NCI-H446 (cell line): ENCODE data around the gene NOTCH4.

Experiments
- DNase-seq, 2 experiments: peaks; one replicate each; lab custom pipeline; 2025; lab: John Stamatoyannopoulos, UW

NOTCH4 gene

DNA sequence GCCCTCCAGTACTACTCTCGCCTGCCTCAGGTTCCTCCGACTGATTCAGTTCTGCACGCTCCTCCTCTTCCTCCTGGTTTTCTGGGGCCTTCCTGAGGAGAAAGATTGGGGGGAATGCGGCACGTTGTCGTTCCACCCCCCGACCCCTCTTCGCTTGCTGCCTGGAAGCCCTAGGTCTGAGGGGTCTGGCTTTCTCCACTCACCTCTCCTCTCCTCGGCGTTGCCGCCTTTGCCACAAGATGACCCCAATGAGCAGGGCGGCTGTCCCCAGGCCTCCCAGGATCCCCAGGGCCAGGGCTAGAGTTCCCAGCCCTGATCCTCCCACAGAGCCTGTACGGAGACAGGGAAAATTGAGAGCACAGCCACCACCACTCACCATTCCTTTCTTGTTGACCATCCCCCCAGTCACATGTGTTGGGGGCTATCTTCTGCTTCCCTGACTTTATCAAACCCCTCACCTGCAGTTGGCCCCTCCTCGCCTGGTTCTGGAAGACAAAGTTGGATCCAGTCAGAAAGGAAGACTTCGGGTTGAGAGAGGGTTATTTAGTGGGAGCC, 42.6 kb downstream of the NOTCH4 start:
- no peak for DNase-seq

DNA sequence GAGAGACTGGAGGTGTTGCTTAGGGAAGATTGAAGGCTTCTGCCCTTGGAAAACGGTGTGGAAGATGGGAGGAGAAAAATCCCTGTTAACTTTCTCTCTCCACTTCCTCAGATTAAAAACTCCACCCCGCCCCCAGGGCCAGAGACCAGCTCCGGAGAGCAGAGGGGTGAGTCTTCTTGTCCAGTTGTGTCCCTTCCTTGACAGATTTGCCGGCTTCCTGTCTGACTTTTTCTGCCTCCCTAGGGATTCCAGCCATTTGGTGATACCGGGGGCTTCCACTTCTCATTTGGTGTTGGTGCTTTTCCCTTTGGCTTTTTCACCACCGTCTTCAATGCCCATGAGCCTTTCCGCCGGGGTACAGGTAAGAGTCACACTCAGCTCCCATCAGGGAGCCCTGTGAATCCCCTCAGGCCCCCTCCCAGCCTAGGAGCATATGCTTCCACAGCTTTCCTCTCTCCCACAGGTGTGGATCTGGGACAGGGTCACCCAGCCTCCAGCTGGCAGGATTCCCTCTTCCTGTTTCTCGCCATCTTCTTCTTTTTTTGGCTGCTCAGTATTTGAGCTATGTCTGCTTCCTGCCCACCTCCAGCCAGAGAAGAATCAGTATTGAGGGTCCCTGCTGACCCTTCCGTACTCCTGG, 44.0 kb downstream of the NOTCH4 start:
- DNase-seq, result no peak

DNA sequence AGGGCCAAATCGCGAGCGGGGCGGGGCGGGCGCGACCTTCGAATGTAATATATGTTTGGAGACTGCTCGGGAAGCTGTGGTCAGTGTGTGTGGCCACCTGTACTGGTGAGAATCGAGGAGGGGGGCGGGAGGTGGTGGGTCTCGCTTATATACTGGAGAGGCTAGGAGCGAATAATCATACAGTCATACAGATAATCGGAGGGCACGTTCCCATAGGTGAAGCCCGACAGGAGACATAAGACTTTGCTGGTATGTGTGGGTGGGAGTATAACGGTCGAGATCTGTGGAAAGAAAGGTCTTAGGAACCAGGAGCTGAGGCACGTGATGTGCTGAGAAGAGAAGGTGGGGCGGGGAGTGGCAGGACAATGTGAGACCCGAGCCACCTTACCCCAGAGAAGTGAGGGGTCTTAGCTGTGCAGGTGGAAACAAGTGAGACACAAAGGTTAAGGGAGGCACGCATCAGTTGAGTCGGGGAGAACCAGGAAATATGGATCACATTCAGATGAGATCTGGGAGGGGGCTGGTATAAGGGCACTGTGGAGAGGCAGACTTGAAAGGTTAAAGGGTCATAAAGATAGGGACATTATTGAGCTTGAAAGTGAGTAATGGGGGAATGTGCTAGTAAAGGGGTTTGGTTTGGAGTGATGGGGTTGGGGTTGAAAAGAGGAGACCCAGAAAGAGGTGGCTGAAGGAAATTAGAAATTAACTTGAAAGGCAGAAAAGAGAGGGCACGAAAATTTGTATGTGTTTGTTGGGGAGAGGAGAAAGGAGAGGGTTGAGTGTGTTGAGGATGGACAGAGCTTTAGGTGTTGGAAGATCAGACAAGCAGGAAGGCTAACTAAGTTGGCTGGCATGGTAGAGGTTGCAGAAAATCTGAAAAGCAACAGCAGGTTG, 45.1 kb downstream of the NOTCH4 start:
- DNase-seq, result no peak

GRCh38 chr6:32177788-32178546, 45.9 kb downstream of the NOTCH4 start, which contains the start of gene RNF5:
Gene RNF5 (plus strand): TSS chr6:32178405. CDS start chr6:32178512, 107 bp downstream.
- peak; percentile 100 for DNase-seq

DNA sequence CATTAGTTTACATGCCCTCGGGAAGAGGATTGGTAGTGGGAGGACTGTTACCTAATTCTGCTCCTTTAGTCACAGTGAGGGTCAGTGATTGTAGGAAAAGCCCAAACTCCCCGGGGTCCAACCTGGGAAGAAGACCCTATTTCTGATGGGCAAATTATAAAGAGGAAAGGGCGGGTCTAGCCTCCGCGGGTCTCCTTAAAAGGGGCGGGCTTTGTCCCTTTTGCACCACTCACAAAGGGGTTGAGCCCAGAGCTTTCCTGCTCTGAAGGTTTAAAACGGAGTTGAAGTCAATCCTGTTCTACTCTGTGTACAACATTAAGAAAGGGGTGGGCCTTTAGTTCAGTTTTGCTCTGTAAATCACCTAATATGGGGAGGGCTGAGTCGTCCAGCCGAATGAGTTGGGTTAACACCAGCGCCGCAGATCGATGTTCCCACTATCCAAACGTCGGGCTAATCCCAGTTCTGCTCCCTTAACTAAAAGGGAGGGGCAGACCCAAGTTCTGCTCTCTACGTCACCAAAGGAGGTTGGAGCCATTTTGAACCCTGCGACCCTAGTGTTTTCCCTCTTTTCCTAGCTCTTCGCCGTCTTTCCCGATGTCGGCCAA, 46.6 kb downstream of the NOTCH4 start:
- DNase-seq, result peak; percentile 80 to 81

GRCh38 chr6:32176476-32177182, 47.2 kb downstream of the NOTCH4 start:
- DNase-seq, result peak in 1 of 2 experiments; percentile 34

DNA sequence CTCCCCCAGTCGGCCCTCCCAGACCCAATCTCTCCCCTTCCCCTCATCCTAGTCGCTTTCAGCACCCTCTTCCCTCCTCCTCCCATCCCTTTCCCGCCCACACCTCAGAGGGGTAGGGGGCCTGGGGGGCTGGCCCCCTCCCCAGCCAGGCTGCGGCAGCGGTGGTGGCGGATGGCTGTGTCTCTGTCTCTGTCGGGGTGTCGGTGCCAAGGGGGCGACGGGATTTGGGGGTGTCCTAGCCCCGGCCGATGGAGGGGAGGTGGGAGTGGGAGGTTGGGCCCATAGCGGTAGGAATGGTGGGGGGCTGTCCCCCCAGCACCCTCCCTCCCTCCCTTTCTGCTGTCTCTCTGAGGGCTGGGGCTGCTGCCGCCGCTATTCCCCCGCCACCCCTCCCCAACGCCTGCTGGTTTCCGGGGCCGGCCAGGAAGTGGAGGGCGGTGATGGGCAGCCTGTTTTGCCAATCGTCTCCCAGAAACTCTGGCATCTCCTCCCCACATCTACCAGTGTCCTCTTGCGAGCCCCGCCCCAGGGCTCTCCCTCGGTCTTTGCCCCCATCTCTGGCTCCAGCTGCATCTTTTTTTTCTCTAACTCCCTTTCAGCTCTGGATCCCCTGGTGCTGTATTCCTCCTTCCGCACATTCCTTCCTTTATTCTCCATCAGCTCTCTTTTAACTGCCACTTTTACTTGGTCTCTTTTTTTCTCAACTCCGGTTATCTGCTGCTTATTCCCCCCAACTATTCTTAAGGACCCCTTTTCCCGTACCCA, 48.0 kb downstream of the NOTCH4 start, which contains the start of gene AGPAT1:
AGPAT1 (minus strand) TSS at position 374 of the 765 bp plus-strand sequence. CDS start 4,588 bp downstream, outside the sequence.
- DNase-seq, result peak; percentile 92 to 95

GRCh38 chr6:32175322-32175710, 48.6 kb downstream of the NOTCH4 start:
- no peak for DNase-seq

DNA sequence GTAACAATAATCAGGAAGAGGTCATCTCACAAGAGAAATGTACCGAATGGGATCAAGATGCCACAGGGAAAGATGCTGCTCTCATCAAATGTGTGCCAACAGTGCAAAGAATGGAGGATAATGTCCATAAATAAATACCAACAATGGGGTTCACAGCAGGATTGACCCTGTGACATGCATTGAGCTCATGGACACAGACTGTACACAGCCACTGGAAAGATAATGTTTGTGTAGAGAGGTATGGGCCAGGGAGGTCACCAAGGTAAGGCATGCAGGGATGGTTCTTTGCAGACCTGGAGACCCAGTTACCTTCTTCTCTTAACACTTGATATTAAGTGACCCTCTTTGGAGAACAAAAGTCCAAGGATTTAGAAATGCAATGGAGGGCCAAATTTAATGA, 49.5 kb downstream of the NOTCH4 start:
- DNase-seq, result no peak

- no peak for DNase-seq
Observed at GRCh38 chr6:32173051-32173727, 50.7 kb downstream of the NOTCH4 start.

DNA sequence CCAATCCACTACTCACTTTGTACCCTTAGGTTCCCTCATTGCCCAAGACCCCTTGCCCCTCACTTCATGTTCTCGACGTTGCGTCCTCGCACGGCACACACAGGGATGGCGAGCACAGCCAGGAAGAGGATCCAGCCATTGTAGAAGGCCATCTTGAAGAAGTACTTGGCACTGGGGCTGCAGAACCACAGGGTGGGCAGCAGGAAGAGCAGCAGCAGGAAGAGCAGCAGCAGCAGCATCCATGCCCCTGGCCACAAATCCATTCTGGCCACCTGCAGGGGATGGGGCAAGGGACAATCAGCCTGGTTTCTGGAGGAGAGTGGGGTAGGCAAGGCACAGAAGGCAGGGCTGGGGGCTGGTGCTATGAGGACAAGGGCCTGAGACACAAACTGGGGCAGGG, 52.6 kb downstream of the NOTCH4 start:
- no peak for DNase-seq

- DNase-seq, result no peak
Observed at GRCh38 chr6:32170294-32170693, 53.6 kb downstream of the NOTCH4 start.

DNA sequence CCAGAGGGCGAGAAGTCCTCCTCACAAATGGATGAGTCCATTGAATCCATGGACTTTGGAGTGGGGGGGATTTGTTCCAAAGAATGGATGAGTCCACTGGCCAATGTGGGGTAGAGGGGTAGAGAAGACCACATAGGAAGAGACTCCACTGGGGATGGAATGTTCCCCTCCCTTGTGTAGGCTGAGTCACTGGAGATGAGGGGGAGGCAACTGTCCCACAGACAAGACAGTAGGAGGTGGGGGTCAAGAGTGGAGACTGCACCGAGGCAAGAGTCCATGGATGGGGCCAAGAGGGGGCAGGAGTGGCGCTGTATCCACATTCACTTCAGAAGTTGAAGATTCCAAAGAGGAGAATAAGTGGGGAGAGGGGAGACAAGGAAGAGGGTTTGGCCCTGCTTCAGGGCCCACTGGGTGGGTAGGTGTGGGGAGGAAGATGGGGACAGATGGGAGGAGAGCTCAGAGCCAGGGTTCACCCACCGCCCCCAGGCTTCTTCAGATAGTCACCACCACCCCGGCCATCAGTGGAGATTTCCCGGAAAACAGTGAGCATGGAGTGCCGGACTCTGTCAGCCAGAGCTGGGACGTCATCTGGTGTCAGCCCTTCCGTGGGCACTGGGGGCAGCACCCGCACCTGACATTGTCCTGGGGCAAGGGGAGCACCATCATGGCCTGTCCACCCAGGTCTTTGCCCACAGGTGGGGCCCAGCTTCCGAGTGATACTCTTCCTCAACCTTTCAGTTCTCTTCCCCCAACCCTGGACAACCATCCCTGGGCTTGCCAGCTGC, 54.9 kb downstream of the NOTCH4 start:
- no peak for DNase-seq

DNA sequence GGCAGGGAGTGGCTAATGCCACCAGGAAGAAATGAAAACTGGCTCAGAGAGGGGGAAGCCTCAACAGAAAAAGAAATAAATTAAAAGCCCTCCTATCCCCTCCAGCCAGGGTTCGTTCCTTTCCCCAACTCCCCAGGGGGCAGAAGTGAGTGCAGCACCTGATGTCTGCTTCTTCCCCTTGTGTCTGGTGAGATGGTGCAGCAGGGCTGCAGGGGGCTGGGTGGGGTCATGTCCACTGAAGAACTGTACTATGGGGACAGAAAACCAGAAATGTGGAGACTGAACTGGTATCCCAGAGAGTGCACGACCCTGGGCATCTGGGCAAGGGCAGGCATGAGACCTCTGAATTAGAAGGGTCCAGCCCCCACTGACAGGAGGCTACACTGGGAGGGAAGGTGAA, 55.5 kb downstream of the NOTCH4 start:
- no peak for DNase-seq

GRCh38 chr6:32167761-32168262, 56.1 kb downstream of the NOTCH4 start:
- DNase-seq, result no peak

- DNase-seq, result no peak
Observed at GRCh38 chr6:32167154-32167760, 56.6 kb downstream of the NOTCH4 start.

- no peak for DNase-seq
Observed at GRCh38 chr6:32166411-32167061, 57.3 kb downstream of the NOTCH4 start.

DNA sequence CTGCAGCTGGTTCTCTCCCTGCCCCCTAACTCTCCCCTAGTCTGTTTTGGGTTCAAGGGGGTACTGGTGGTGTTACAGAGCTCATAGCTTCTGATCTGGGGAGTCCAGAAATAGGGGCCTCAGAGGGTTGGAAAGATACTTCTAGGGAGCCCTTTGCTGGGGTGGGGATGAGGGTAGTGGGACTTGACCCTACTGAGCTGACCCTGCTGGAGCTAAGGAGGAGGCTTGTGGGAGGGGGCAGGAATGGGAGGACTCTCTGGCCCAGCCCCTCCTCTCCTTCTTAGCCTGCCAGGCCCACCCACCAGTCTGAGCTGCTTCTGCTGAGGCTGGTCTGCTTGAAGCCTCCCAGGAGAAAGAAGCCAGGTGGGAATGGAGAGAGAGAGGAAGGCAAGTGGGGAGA, 59.6 kb downstream of the NOTCH4 start, which contains the start of gene EGFL8:
EGFL8 (plus strand) TSS at position 301 of the 400 bp plus-strand sequence. CDS start 1,571 bp downstream, outside the sequence.
- DNase-seq, result no peak
